HepG2 (cell line): ENCODE data around the gene ACOT8. TPM values are rescaled to one million over a fixed set of nuclear protein-coding genes. Genes with fewer than 3 reads are reported as not detected.
A peak's percentile ranks its signal among the peaks of the same experiment; 100 is the strongest.

Experiments used
- AGO2 ChIP-seq: fragments of 200-400 bp; formaldehyde crosslinking; optimal IDR thresholded peaks from 2 replicates; pipeline ENCODE3; 2017; ENCODE audit warnings: mild to moderate bottlenecking, low read depth, low read length, moderate library complexity
- ATRX ChIP-seq: sonication (generic); formaldehyde crosslinking; IDR thresholded peaks from 2 replicates; pipeline ENCODE4 v1.4.0; 2020; ENCODE audit warnings: missing genetic modification reagents, borderline replicate concordance
- BORCS8-MEF2B ChIP-seq: sonication (generic); formaldehyde crosslinking; IDR thresholded peaks from 2 replicates; pipeline ENCODE4 v1.8.0; 2022; ENCODE audit warnings: mild to moderate bottlenecking, missing genetic modification reagents
- CEBPG ChIP-seq: IDR thresholded peaks from 2 replicates; pipeline ENCODE4 v1.6.1; 2016
- CREM ChIP-seq, 2 experiments: sonication (generic) in 1 of 2; formaldehyde crosslinking in 1 of 2; IDR thresholded peaks; 2 replicates each; pipeline versions ENCODE4 v1.4.0 to v1.6.1; 2016 to 2020; ENCODE audit warnings: antibody characterized with exemption in 1 of 2, mild to moderate bottlenecking in 1 of 2, missing genetic modification reagents in 1 of 2
- ELF3 ChIP-seq: IDR thresholded peaks from 2 replicates; pipeline ENCODE4 v1.6.1; 2016; ENCODE audit warnings: missing genetic modification reagents, missing compliant biosample characterization
- FOXA3 ChIP-seq: IDR thresholded peaks from 2 replicates; pipeline ENCODE4 v1.6.1; 2016; ENCODE audit warnings: missing genetic modification reagents, missing compliant biosample characterization
- MED8 ChIP-seq: sonication (generic); formaldehyde crosslinking; IDR thresholded peaks from 2 replicates; pipeline ENCODE4 v1.8.1; 2023; ENCODE audit warnings: mild to moderate bottlenecking, missing genetic modification reagents; ENCODE audit not compliant: insufficient replicate concordance
- MZF1 ChIP-seq: sonication (generic); formaldehyde crosslinking; IDR thresholded peaks from 2 replicates; pipeline ENCODE4 v1.8.1; 2023; ENCODE audit warnings: mild to moderate bottlenecking, missing genetic modification reagents, borderline replicate concordance
- POLR2AphosphoS5 ChIP-seq: IDR thresholded peaks from 2 replicates; pipeline ENCODE4 v1.6.1; 2012; ENCODE audit warnings: low read depth, low read length
- PPARG ChIP-seq: conservative IDR thresholded peaks from 2 replicates; pipeline ENCODE4 v1.6.1; 2016; ENCODE audit warnings: missing biosample characterization, missing genetic modification reagents
- SKI ChIP-seq: fragments of 450-650 bp; IDR thresholded peaks from one replicate; pipeline ENCODE4 v1.6.1; 2018; ENCODE audit warnings: mild to moderate bottlenecking; ENCODE audit not compliant: partially characterized antibody
- SSRP1 ChIP-seq: IDR thresholded peaks from 2 replicates; pipeline ENCODE4 v1.6.1; 2016; ENCODE audit warnings: control low read depth
- TCF7L2 ChIP-seq: IDR thresholded peaks from 2 replicates; pipeline ENCODE4 v1.6.1; 2011; ENCODE audit warnings: mild to moderate bottlenecking, low read depth, low read length, moderate library complexity
- ZMAT3 ChIP-seq: sonication (generic); formaldehyde crosslinking; conservative IDR thresholded peaks from 2 replicates; pipeline ENCODE4 v1.7.0; 2021; ENCODE audit warnings: missing genetic modification reagents
- ZNF329 ChIP-seq: sonication (generic); formaldehyde crosslinking; IDR thresholded peaks from 2 replicates; pipeline ENCODE4 v1.9.0; 2021; ENCODE audit warnings: low read depth, mild to moderate bottlenecking, missing genetic modification reagents
- ZNF337 ChIP-seq: sonication (generic); formaldehyde crosslinking; IDR thresholded peaks from 2 replicates; pipeline ENCODE4 v1.5.1; 2020; ENCODE audit warnings: missing genetic modification reagents, low read depth, mild to moderate bottlenecking, borderline replicate concordance
- ZNF33A ChIP-seq: sonication (generic); formaldehyde crosslinking; IDR thresholded peaks from 2 replicates; pipeline ENCODE4 v1.5.1; 2020; ENCODE audit warnings: missing genetic modification reagents, mild to moderate bottlenecking, moderate library complexity, borderline replicate concordance
- ZNF460 ChIP-seq: sonication (generic); formaldehyde crosslinking; IDR thresholded peaks from 2 replicates; pipeline ENCODE4 v1.5.1; 2020; ENCODE audit warnings: missing genetic modification reagents, mild to moderate bottlenecking, borderline replicate concordance
- ZNF510 ChIP-seq: sonication (generic); formaldehyde crosslinking; IDR thresholded peaks from 2 replicates; pipeline ENCODE4 v1.4.0; 2020; ENCODE audit warnings: low read depth, mild to moderate bottlenecking, missing genetic modification reagents
- polyA plus RNA-seq, 8 experiments: library from polyadenylated mRNA; depleted of rRNA in 3 of 8; stranded (reverse) in 7 of 8; unstranded in 1 of 8; fragments of >200 nt; fragmentation: Illumina TruSeq in 4 of 8; extraction: Trizol in 4 of 8; gene quantifications; 2 replicates each; pipeline versions ENCODE4 v1.2.1 to v1.2.3, GENCODE V29; 2011 to 2016; ENCODE audit warnings: low read depth in 4 of 8, missing spikeins in 1 of 8, mixed read lengths in 1 of 8; ENCODE audit not compliant: insufficient read depth in 1 of 8
- total RNA-seq, 5 experiments: library from RNA; depleted of rRNA; stranded (reverse); fragments of >200 nt; fragmentation: Illumina TruSeq; extraction: Trizol; gene quantifications; 2 replicates each; pipeline ENCODE4 v1.2.3, GENCODE V29; 2016; ENCODE audit warnings: low read depth in 1 of 5
- TF ChIP-seq, protein P1 (sequence below), 2 experiments: sonication (generic) in 1 of 2; formaldehyde crosslinking in 1 of 2; IDR thresholded peaks; 2 replicates each; pipeline versions ENCODE4 v1.4.0 to v1.6.1; 2016 to 2020; ENCODE audit warnings: borderline replicate concordance in 1 of 2, low read depth in 1 of 2, mild to moderate bottlenecking in 1 of 2, missing genetic modification reagents in 1 of 2
- TF ChIP-seq, protein P2 (sequence below): sonication (generic); formaldehyde crosslinking; IDR thresholded peaks from 2 replicates; pipeline ENCODE4 v1.8.1; 2023; ENCODE audit warnings: missing genetic modification reagents, mild to moderate bottlenecking, borderline replicate concordance
- TF ChIP-seq, protein P3 (sequence below): sonication (generic); formaldehyde crosslinking; IDR thresholded peaks from 2 replicates; pipeline ENCODE4 v1.5.0; 2020; ENCODE audit warnings: missing genetic modification reagents
- TF ChIP-seq, protein P4 (sequence below): sonication (generic); formaldehyde crosslinking; IDR thresholded peaks from 2 replicates; pipeline ENCODE4 v1.5.0; 2020; ENCODE audit warnings: missing genetic modification reagents

ACOT8 gene
- total and polyA plus RNA-seq, 2 of the 13 experiments (the other 11 are each of a cell fraction or from before 2014, with no cell fraction given) = 31.4 to 45.5 TPM

DNA sequence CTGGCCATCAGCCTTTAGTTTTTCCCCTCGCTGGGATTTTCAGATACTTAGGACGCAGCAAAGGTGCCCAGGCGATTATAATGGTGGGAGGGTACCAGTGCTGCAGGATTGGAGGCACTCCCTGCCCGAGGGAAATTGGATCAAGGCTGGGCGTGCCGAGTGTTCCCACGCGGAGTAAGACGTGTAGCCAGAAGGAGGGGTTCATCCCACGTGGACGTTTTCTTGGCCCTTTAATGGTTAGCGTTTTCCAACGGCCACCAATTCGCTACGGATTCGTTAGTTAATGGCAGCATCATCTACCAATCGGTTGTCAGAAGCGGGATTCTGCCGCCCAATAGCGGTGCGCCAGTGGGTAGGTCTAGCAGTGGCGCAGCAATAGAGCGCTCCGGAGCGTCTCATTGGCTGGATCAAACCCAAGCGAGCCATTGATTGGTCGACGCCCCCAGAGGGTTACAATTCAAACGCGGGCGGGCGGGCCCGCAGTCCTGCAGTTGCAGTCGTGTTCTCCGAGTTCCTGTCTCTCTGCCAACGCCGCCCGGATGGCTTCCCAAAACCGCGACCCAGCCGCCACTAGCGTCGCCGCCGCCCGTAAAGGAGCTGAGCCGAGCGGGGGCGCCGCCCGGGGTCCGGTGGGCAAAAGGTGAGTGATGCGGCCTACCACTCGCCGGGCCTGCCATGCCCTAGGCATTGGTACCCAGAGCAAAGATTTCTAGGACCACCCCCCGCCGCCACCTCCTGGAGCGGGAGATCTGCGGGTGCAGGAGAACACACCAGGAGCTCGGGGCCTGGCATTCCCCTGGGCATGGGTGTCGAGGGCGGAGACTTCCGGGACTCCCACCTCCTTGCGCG is 44.8 kb downstream of the ACOT8 start, which contains the start of gene UBE2C (continued):
- TF ChIP-seq, protein P1, sequence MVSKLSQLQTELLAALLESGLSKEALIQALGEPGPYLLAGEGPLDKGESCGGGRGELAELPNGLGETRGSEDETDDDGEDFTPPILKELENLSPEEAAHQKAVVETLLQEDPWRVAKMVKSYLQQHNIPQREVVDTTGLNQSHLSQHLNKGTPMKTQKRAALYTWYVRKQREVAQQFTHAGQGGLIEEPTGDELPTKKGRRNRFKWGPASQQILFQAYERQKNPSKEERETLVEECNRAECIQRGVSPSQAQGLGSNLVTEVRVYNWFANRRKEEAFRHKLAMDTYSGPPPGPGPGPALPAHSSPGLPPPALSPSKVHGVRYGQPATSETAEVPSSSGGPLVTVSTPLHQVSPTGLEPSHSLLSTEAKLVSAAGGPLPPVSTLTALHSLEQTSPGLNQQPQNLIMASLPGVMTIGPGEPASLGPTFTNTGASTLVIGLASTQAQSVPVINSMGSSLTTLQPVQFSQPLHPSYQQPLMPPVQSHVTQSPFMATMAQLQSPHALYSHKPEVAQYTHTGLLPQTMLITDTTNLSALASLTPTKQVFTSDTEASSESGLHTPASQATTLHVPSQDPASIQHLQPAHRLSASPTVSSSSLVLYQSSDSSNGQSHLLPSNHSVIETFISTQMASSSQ (IDR thresholded peaks at IDR 0.05; ENCODE audit: low read depth) = no peak
- TF ChIP-seq, protein P1 (CRISPR knock-in tag; IDR thresholded peaks at IDR 0.05; ENCODE audit: borderline replicate concordance) = no peak; the same call in 1 of the 2 replicates
- TF ChIP-seq ZNF337 (CRISPR knock-in tag) = no peak
- TF ChIP-seq ZNF33A (CRISPR knock-in tag) = no peak
- TF ChIP-seq FOXA3 (CRISPR knock-in tag) = no peak
- no peak for TF ChIP-seq ELF3 (CRISPR knock-in tag)
- TF ChIP-seq SKI = no peak
- no peak for TF ChIP-seq CEBPG (CRISPR knock-in tag)
- peak; percentile 35; the same call in 1 of the 2 replicates for TF ChIP-seq PPARG (CRISPR knock-in tag)
- TF ChIP-seq MZF1 (CRISPR knock-in tag) = 0 out of 2 replicates have a peak, but pooled peaks have one; percentile 57
- TF ChIP-seq ZNF460 (CRISPR knock-in tag) = no peak
- TF ChIP-seq, protein P2, sequence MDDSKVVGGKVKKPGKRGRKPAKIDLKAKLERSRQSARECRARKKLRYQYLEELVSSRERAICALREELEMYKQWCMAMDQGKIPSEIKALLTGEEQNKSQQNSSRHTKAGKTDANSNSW (CRISPR knock-in tag) = no peak
- no peak for TF ChIP-seq SSRP1 (CRISPR knock-in tag)
- TF ChIP-seq, protein P3, sequence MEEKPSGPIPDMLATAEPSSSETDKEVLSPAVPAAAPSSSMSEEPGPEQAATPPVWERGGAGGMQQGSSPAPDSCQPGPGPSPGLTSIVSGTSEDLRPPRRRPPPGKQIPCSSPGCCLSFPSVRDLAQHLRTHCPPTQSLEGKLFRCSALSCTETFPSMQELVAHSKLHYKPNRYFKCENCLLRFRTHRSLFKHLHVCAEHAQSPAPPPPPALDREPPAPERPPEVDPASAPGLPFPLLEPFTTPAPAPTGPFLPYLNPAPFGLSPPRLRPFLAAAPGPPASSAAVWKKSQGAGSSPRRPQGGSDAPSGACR (CRISPR knock-in tag) = 0 out of 2 replicates have a peak, but pooled peaks have one; percentile 16
- no peak for TF ChIP-seq ZNF510 (CRISPR knock-in tag)
- no peak for TF ChIP-seq ZNF329 (CRISPR knock-in tag)
- peak; percentile 67 for TF ChIP-seq CREM (IDR thresholded peaks at IDR 0.05)
- 0 out of 2 replicates have a peak, but pooled peaks have one; percentile 25 for TF ChIP-seq CREM (CRISPR knock-in tag; IDR thresholded peaks at IDR 0.05)
- TF ChIP-seq ZMAT3 (CRISPR knock-in tag) = 0 out of 2 replicates have a peak, but pooled peaks have one; percentile 70
- TF ChIP-seq AGO2 = peak; percentile 97
- peak; percentile 96 for TF ChIP-seq BORCS8-MEF2B (CRISPR knock-in tag)
- TF ChIP-seq ATRX (CRISPR knock-in tag) = no peak
- TF ChIP-seq, protein P4, sequence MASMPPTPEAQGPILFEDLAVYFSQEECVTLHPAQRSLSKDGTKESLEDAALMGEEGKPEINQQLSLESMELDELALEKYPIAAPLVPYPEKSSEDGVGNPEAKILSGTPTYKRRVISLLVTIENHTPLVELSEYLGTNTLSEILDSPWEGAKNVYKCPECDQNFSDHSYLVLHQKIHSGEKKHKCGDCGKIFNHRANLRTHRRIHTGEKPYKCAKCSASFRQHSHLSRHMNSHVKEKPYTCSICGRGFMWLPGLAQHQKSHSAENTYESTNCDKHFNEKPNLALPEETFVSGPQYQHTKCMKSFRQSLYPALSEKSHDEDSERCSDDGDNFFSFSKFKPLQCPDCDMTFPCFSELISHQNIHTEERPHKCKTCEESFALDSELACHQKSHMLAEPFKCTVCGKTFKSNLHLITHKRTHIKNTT = no peak
- TF ChIP-seq POLR2AphosphoS5 = no peak
- no peak for TF ChIP-seq TCF7L2
- peak; percentile 5 for TF ChIP-seq MED8
